ENCODE measurements around the gene COMMD6.

COMMD6 gene

DNA sequence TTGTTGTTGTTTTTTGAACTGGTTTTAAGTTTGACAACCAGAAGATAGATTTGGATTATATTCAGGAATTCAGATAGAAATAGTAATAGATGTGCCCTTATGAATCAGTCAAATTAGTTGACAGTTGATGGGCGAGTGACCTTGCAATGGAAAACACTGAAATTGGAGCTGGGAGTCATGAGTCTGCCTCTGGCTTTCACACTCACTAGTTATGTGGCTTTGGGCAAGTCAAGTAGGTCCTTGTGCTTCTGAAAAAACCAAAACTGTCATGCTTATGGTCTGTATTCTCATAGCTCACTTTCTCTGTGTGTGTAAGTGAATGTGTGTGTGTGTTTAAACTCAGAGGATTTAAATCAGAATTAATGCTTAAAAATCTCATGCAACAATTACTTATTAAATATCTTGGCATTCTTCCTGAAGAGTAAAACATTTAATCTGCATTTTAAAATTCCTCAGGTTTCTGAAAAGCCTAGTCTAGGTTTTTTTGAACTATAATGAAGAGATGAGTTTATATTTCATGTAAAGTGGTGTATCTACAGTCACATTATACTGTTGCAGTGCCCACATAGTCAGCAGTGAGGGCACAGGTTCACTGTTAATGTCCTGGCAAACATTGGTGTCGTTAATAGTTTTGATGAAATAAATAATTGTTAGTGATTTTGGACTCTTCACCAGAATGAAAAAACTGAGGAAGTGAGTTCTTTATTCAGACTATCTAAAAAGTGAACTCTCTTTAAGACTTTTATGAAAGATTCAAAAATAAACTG lies 44.4 kb upstream of the COMMD6 start:
- Histone ChIP-seq H3K9me2 (ENCODE audit: low read depth, low read length) (no peaks in the 10 kb centered on the region), H3F3A (ENCODE audit: insufficient read depth, low read length) (no peaks in the 10 kb centered on the region), H3K9ac (ENCODE audit: low read length) (no peak overlapping the region), H3K27me3 (ENCODE audit: insufficient read depth, low read length) (no peaks in the 10 kb centered on the region), H3K36me3 (ENCODE audit: insufficient read depth, low read length) (peaks cover 58% of the 10 kb centered on the region), H3K79me2 (ENCODE audit: insufficient read depth, low read length) (no peaks in the 10 kb centered on the region), H3K27ac (ENCODE audit: low read depth, low read length, poor library complexity, severe bottlenecking) (no peak overlapping the region), H3K4me1 (ENCODE audit: insufficient read depth, low read length, severe bottlenecking) (no peaks in the 10 kb centered on the region), H3K9me3 (ENCODE audit: low read length) (peaks cover 23% of the 10 kb centered on the region), H3K4me3 (ENCODE audit: low read depth, low read length, poor library complexity, severe bottlenecking) (no peak overlapping the region), H2AFZ (ENCODE audit: low read length) (no peak overlapping the region), H4K20me1 (ENCODE audit: insufficient read depth, low read length) (no peaks in the 10 kb centered on the region), H3K4me2 (ENCODE audit: low read length) (no peak overlapping the region)
- TF ChIP-seq EZH2 (IDR thresholded peaks at IDR 0.05; ENCODE audit: borderline replicate concordance, low read length) = no peak
- TF ChIP-seq, protein P1, sequence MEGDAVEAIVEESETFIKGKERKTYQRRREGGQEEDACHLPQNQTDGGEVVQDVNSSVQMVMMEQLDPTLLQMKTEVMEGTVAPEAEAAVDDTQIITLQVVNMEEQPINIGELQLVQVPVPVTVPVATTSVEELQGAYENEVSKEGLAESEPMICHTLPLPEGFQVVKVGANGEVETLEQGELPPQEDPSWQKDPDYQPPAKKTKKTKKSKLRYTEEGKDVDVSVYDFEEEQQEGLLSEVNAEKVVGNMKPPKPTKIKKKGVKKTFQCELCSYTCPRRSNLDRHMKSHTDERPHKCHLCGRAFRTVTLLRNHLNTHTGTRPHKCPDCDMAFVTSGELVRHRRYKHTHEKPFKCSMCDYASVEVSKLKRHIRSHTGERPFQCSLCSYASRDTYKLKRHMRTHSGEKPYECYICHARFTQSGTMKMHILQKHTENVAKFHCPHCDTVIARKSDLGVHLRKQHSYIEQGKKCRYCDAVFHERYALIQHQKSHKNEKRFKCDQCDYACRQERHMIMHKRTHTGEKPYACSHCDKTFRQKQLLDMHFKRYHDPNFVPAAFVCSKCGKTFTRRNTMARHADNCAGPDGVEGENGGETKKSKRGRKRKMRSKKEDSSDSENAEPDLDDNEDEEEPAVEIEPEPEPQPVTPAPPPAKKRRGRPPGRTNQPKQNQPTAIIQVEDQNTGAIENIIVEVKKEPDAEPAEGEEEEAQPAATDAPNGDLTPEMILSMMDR (IDR thresholded peaks at IDR 0.05; ENCODE audit: low read length) = no peak

DNA sequence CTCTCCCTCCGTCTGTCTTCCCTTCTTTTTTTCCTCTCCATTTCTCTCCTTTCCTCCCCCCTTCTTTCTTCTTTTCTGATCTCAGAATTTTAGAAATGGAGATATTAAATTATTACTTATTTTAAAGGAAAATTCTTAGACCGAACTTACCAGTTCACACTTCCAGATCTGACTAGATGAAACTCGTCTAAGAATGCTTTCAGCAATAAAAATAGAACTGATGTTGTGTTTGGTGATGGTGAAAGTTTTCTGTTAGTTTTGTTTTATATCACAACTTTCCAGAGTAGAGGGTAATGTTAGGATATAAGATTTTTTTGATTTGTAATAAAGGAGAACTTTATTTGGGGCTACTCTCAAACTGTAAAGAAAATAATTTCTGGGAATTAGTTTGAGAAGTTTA lies 41.9 kb upstream of the COMMD6 start:
- Histone ChIP-seq H3K4me3 (ENCODE audit: low read depth, low read length, poor library complexity, severe bottlenecking) (no peak overlapping the region), H3K27ac (ENCODE audit: low read depth, low read length, poor library complexity, severe bottlenecking) (no peak overlapping the region), H3K79me2 (ENCODE audit: insufficient read depth, low read length) (no peaks in the 10 kb centered on the region), H3K36me3 (ENCODE audit: insufficient read depth, low read length) (peaks cover 71% of the 10 kb centered on the region), H3F3A (ENCODE audit: insufficient read depth, low read length) (no peaks in the 10 kb centered on the region), H2AFZ (ENCODE audit: low read length) (no peak overlapping the region), H3K4me2 (ENCODE audit: low read length) (no peak overlapping the region), H3K9me2 (ENCODE audit: low read depth, low read length) (no peaks in the 10 kb centered on the region), H3K4me1 (ENCODE audit: insufficient read depth, low read length, severe bottlenecking) (no peaks in the 10 kb centered on the region), H3K27me3 (ENCODE audit: insufficient read depth, low read length) (no peaks in the 10 kb centered on the region), H3K9me3 (ENCODE audit: low read length) (peaks cover 15% of the 10 kb centered on the region), H3K9ac (ENCODE audit: low read length) (no peak overlapping the region), H4K20me1 (ENCODE audit: insufficient read depth, low read length) (no peaks in the 10 kb centered on the region)
- TF ChIP-seq, protein P1 (IDR thresholded peaks at IDR 0.05; ENCODE audit: low read length) = no peak
- TF ChIP-seq EZH2 (IDR thresholded peaks at IDR 0.05; ENCODE audit: borderline replicate concordance, low read length) = no peak

- no peak overlapping the region for H2AFZ ChIP-seq (ENCODE audit: low read length)
- H3K27me3 ChIP-seq (ENCODE audit: insufficient read depth, low read length) = no peaks in the 10 kb centered on the region
- no peaks in the 10 kb centered on the region for H3K4me1 ChIP-seq (ENCODE audit: insufficient read depth, low read length, severe bottlenecking)
- H3F3A ChIP-seq (ENCODE audit: insufficient read depth, low read length) = 0 out of 2 replicates have a peak, but pooled peaks cover 4% of the 10 kb centered on the region
- H3K4me3 ChIP-seq (ENCODE audit: low read depth, low read length, poor library complexity, severe bottlenecking) = no peak overlapping the region
- H3K27ac ChIP-seq (ENCODE audit: low read depth, low read length, poor library complexity, severe bottlenecking) = no peak overlapping the region
- no peaks in the 10 kb centered on the region for H3K9me2 ChIP-seq (ENCODE audit: low read depth, low read length)
- peaks cover 89% of the 10 kb centered on the region for H3K36me3 ChIP-seq (ENCODE audit: insufficient read depth, low read length)
- H3K79me2 ChIP-seq (ENCODE audit: insufficient read depth, low read length) = no peaks in the 10 kb centered on the region
- H3K9me3 ChIP-seq (ENCODE audit: low read length) = no peaks in the 10 kb centered on the region
- H3K9ac ChIP-seq (ENCODE audit: low read length) = no peak overlapping the region
- no peaks in the 10 kb centered on the region for H4K20me1 ChIP-seq (ENCODE audit: insufficient read depth, low read length)
- H3K4me2 ChIP-seq (ENCODE audit: low read length) = no peak overlapping the region
- TF ChIP-seq, protein P1 (IDR thresholded peaks at IDR 0.05; ENCODE audit: low read length) = no peak
- TF ChIP-seq EZH2 (IDR thresholded peaks at IDR 0.05; ENCODE audit: borderline replicate concordance, low read length) = no peak
These were observed 31.9 kb upstream of the COMMD6 start for GRCh38 chr13:75569576-75569975.

All from OCI-LY1 (cell line).